H1 (cell line): ENCODE measurements around the gene NXNL2. TPM values are rescaled to one million over a fixed set of nuclear protein-coding genes. Genes with fewer than 3 reads are reported as not detected.

Source experiments
- CTCF ChIA-PET: fragments of 300-600 bp; sonication (Branson Sonifier 250); formaldehyde crosslinking; loops from one replicate; lab custom pipeline; 2021; ENCODE audit not compliant: partially characterized antibody; lab: Charles Lee
- POLR2A ChIA-PET: fragments of 300-600 bp; sonication (Branson Sonifier 250); formaldehyde crosslinking; loops from one replicate; lab custom pipeline; 2021; ENCODE audit warnings: inconsistent platforms; ENCODE audit not compliant: partially characterized antibody; lab: Charles Lee
- DNase-seq, 2 experiments: peaks; one replicate each; pipeline versions ENCODE4 v3.0.0 to v3.0.0-alpha.2; 2010 to 2022; ENCODE audit warnings: low spot score in 2 of 2, low read depth in 1 of 2, mixed read lengths in 1 of 2
- FAIRE-seq: peaks from 2 replicates; lab custom pipeline; 2011; peaks lifted over from hg19 to GRCh38; lab: Jason Lieb, UNC
- H2AFZ ChIP-seq: 2 replicates; pipeline ENCODE4 v1.8.1; 2012; ENCODE audit warnings: low read length, inconsistent platforms
- H2AK5ac ChIP-seq: 2 replicates; pipeline ENCODE4 v1.6.1; 2013; ENCODE audit warnings: low read depth, low read length
- H2BK120ac ChIP-seq: replicated peaks from 2 replicates; pipeline ENCODE3; 2013; ENCODE audit warnings: low read depth, low read length, inconsistent platforms
- H2BK12ac ChIP-seq: 2 replicates; pipeline ENCODE4 v1.6.1; 2013; ENCODE audit warnings: low read depth, low read length
- H2BK15ac ChIP-seq: 2 replicates; pipeline ENCODE4 v1.6.1; 2013; ENCODE audit warnings: low read length
- H2BK20ac ChIP-seq: 2 replicates; pipeline ENCODE4 v1.6.1; 2013; ENCODE audit warnings: low read length
- H2BK5ac ChIP-seq: 2 replicates; pipeline ENCODE4 v1.6.1; 2013; ENCODE audit warnings: low read depth, low read length
- H3K14ac ChIP-seq: 2 replicates; pipeline ENCODE4 v1.6.1; 2013; ENCODE audit warnings: inconsistent platforms; ENCODE audit not compliant: insufficient read length
- H3K18ac ChIP-seq: 2 replicates; pipeline ENCODE4 v1.6.1; 2013; ENCODE audit warnings: low read length; ENCODE audit errors: extremely low read depth
- H3K23ac ChIP-seq: 2 replicates; pipeline ENCODE4 v1.6.1; 2013; ENCODE audit warnings: inconsistent platforms; ENCODE audit not compliant: insufficient read length
- H3K23me2 ChIP-seq: 2 replicates; pipeline ENCODE4 v1.6.1; 2013; ENCODE audit warnings: low read depth, low read length
- H3K27ac ChIP-seq: 2 replicates; pipeline ENCODE4 v1.6.1; 2011; ENCODE audit warnings: low read depth, low read length, inconsistent platforms
- H3K27me3 ChIP-seq, 4 experiments: replicated peaks in 1 of 4; 1 replicate in 1 of 4; 2 replicates in 3 of 4; pipeline versions ENCODE4 v1.6.1 to v1.8.1; 2011 to 2013; ENCODE audit warnings: low read length in 3 of 4, mild to moderate bottlenecking in 3 of 4, inconsistent platforms in 2 of 4, mixed read lengths in 2 of 4, moderate library complexity in 1 of 4; ENCODE audit not compliant: control insufficient read depth in 3 of 4, insufficient read depth in 3 of 4; ENCODE audit errors: extremely low read depth in 1 of 4
- H3K36me3 ChIP-seq, 4 experiments: 2 replicates each; pipeline versions ENCODE4 v1.6.1 to v1.8.1; 2011 to 2013; ENCODE audit warnings: mild to moderate bottlenecking in 4 of 4, low read length in 3 of 4, moderate library complexity in 2 of 4, control low read depth in 1 of 4, inconsistent platforms in 1 of 4; ENCODE audit not compliant: insufficient read depth in 4 of 4, control insufficient read depth in 2 of 4
- H3K4ac ChIP-seq: replicated peaks from 2 replicates; pipeline ENCODE3; 2013; ENCODE audit warnings: low read length, low read depth, mixed read lengths, inconsistent platforms; ENCODE audit not compliant: insufficient read length
- H3K4me1 ChIP-seq, 4 experiments: replicated peaks in 1 of 4; 1 replicate in 1 of 4; 2 replicates in 3 of 4; pipeline versions ENCODE4 v1.6.1 to v1.8.1; 2011 to 2013; ENCODE audit warnings: low read length in 3 of 4, inconsistent platforms in 2 of 4, mixed read lengths in 1 of 4; ENCODE audit not compliant: insufficient read depth in 4 of 4, control insufficient read depth in 3 of 4
- H3K4me2 ChIP-seq, 2 experiments: 2 replicates each; pipeline versions ENCODE4 v1.6.1 to v1.8.1; 2011 to 2013; ENCODE audit warnings: low read depth in 2 of 2, low read length in 2 of 2, control low read depth in 1 of 2, inconsistent platforms in 1 of 2, mild to moderate bottlenecking in 1 of 2; ENCODE audit not compliant: insufficient read depth in 1 of 2
- H3K4me3 ChIP-seq, 4 experiments: fragments of 200-600, 300-600 bp in 1 of 4; sonication (generic), shearing (Covaris generic), sonication (Bioruptor Twin) in 1 of 4; 2 replicates each; pipeline versions ENCODE4 v1.5.1 to v1.8.1; 2011 to 2016; ENCODE audit warnings: low read length in 4 of 4, low read depth in 3 of 4, control low read depth in 2 of 4, inconsistent platforms in 2 of 4, mild to moderate bottlenecking in 2 of 4, mixed read lengths in 1 of 4, moderate library complexity in 1 of 4; ENCODE audit not compliant: insufficient read depth in 2 of 4; ENCODE audit errors: extremely low read depth in 1 of 4
- H3K56ac ChIP-seq: replicated peaks from 2 replicates; pipeline ENCODE3; 2013; ENCODE audit warnings: low read depth, mild to moderate bottlenecking, mixed read lengths, low read length, inconsistent platforms; ENCODE audit not compliant: insufficient read length
- H3K79me1 ChIP-seq: 2 replicates; pipeline ENCODE4 v1.6.1; 2013; ENCODE audit warnings: low read depth, low read length, control low read depth
- H3K79me2 ChIP-seq, 2 experiments: 2 replicates each; pipeline versions ENCODE4 v1.6.1 to v1.8.1; 2012 to 2013; ENCODE audit warnings: low read length in 2 of 2, mild to moderate bottlenecking in 2 of 2, inconsistent platforms in 1 of 2; ENCODE audit not compliant: insufficient read depth in 2 of 2, control insufficient read depth in 1 of 2
- H3K9ac ChIP-seq, 4 experiments: replicated peaks in 1 of 4; 1 replicate in 1 of 4; 2 replicates in 3 of 4; pipeline versions ENCODE4 v1.6.1 to v1.8.1; 2011 to 2013; ENCODE audit warnings: low read depth in 3 of 4, low read length in 3 of 4, control low read depth in 2 of 4, mild to moderate bottlenecking in 2 of 4, moderate library complexity in 2 of 4, inconsistent platforms in 1 of 4; ENCODE audit errors: extremely low read depth in 1 of 4
- H3K9me3 ChIP-seq, 2 experiments: 2 replicates each; pipeline versions ENCODE4 v1.6.1 to v1.8.1; 2012 to 2013; ENCODE audit warnings: mild to moderate bottlenecking in 2 of 2, moderate library complexity in 2 of 2, control low read depth in 1 of 2, inconsistent platforms in 1 of 2, low read depth in 1 of 2, low read length in 1 of 2, mixed read lengths in 1 of 2; ENCODE audit not compliant: insufficient read depth in 2 of 2
- H4K20me1 ChIP-seq, 2 experiments: replicated peaks in 1 of 2; 2 replicates each; pipeline versions ENCODE3 to v1.8.1; 2011 to 2013; ENCODE audit warnings: inconsistent platforms in 2 of 2, low read length in 2 of 2, mild to moderate bottlenecking in 1 of 2; ENCODE audit not compliant: insufficient read depth in 2 of 2, control insufficient read depth in 1 of 2
- H4K5ac ChIP-seq: 2 replicates; pipeline ENCODE4 v1.6.1; 2013; ENCODE audit warnings: low read length, low read depth, mixed read lengths, inconsistent platforms; ENCODE audit not compliant: insufficient read length
- H4K8ac ChIP-seq: 2 replicates; pipeline ENCODE4 v1.8.0; 2013; ENCODE audit warnings: mild to moderate bottlenecking, moderate library complexity, low read length, inconsistent platforms; ENCODE audit not compliant: insufficient read depth; ENCODE audit errors: extremely low read depth
- H4K91ac ChIP-seq: replicated peaks from 2 replicates; pipeline ENCODE3; 2013; ENCODE audit warnings: low read length, mixed read lengths, inconsistent platforms; ENCODE audit not compliant: insufficient read length
- CREB1 ChIP-seq: IDR thresholded peaks from 2 replicates; pipeline ENCODE4 v1.6.1; 2012; ENCODE audit warnings: inconsistent platforms
- GABPA ChIP-seq: IDR thresholded peaks from 2 replicates; pipeline ENCODE4 v1.6.1; 2011; ENCODE audit warnings: mild to moderate bottlenecking, low read length, moderate library complexity, borderline replicate concordance; ENCODE audit not compliant: insufficient read depth
- POLR2AphosphoS5 ChIP-seq: IDR thresholded peaks from 2 replicates; pipeline ENCODE4 v1.6.1; 2011; ENCODE audit warnings: low read depth, low read length
- RNF2 ChIP-seq: fragments of 200-900, 300-1000 bp; sonication (generic); IDR thresholded peaks from 2 replicates; pipeline ENCODE4 v1.7.1; 2016; ENCODE audit warnings: borderline replicate concordance, low read depth, mild to moderate bottlenecking, antibody characterized with exemption, low read length; ENCODE audit not compliant: poor library complexity, severe bottlenecking; ENCODE audit errors: missing control alignments
- TBP ChIP-seq: IDR thresholded peaks from 2 replicates; pipeline ENCODE4 v1.6.1; 2011; ENCODE audit warnings: low read depth, low read length, improper control_type of control experiment
- YY1 ChIP-seq: IDR thresholded peaks from 2 replicates; pipeline ENCODE4 v1.6.1; 2011; ENCODE audit warnings: low read depth, mild to moderate bottlenecking, low read length
- WGBS, 2 experiments: shearing (Covaris generic) in 1 of 2; methylation state at CpG; one replicate each; pipeline versions ENCODE4 v1.1.6 to v1.1.7; 2013 to 2015; ENCODE audit warnings: low lambda C conversion rate in 2 of 2, mixed read lengths in 2 of 2, inconsistent platforms in 1 of 2, low coverage in 1 of 2, missing lambda C conversion rate in 1 of 2; ENCODE audit not compliant: insufficient replicate concordance in 2 of 2, insufficient coverage in 1 of 2, insufficient read length in 1 of 2; ENCODE audit errors: extremely low coverage in 1 of 2, missing lambda C conversion rate in 1 of 2; 5-methylcytosine and 5-hydroxymethylcytosine counted together
- polyA plus RNA-seq, 7 experiments: library from polyadenylated mRNA; depleted of rRNA in 3 of 7; stranded (reverse) in 5 of 7; unstranded in 2 of 7; fragments of >200 nt in 5 of 7; fragments of 200-250 nt in 2 of 7; gene quantifications; 1 replicate in 5 of 7; 2 replicates in 1 of 7; 4 replicates in 1 of 7; pipeline versions ENCODE4 v1.2.1 to v1.2.3, GENCODE V29; 2011 to 2013; ENCODE audit warnings: missing spikeins in 2 of 7, mixed read lengths in 2 of 7
- total RNA-seq: library from RNA; stranded (reverse); fragmentation: NEBNext Ultra II Directional; extraction: Animal tissue kit (Norgen Biotek cat#: 25700); gene quantifications from 2 replicates; pipeline ENCODE4 v1.2.1, GENCODE V29; 2021
- TF ChIP-seq, protein P1 (sequence below): IDR thresholded peaks from 2 replicates; pipeline ENCODE4 v1.6.1; 2012; ENCODE audit warnings: inconsistent platforms

Gene NXNL2
- total and polyA plus RNA-seq, 2 of the 8 experiments (the other 6 are each of a cell fraction or from before 2014, with no cell fraction given) = 1.9 to 2.6 TPM

DNA sequence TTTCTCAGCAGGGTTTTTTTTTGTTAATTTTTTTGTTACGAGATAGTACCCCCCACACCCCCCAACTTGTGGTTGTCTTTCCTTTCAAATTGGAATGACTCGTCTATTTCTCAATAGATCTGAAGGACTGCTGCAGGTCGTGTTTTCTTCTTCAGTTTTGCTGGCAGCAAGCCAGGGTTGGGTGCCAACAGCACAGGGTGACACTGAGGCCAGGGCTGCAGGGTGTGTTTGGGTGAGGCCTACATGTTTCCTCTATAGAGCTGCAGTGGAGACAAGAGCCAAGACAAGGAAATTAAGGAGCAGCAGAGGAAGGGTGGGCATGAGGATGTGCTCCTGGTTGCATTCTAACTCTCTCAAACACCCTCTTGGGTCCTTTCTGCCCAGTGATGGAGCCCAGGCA is 52.2 kb downstream of the NXNL2 start:
- Histone ChIP-seq H3K79me1 (no peaks in the 10 kb centered on the region), H2BK15ac (no peak overlapping the region), H3K27ac (no peak overlapping the region), H3K23me2 (no peaks in the 10 kb centered on the region), H2BK120ac (no peak overlapping the region), H2BK12ac (no peak overlapping the region), H3K14ac (no peak overlapping the region), H3K79me2 (no peaks in the 10 kb centered on the region), H4K91ac (no peak overlapping the region), H3K56ac (no peak overlapping the region), H3K9ac (no peak overlapping the region), H3K18ac (no peak overlapping the region), H2BK5ac (no peak overlapping the region), H3K9me3 (no peaks in the 10 kb centered on the region), H4K5ac (no peak overlapping the region), H3K4ac (no peak overlapping the region), H3K23ac (no peak overlapping the region), H2BK20ac (no peak overlapping the region), H2AFZ (no peak overlapping the region), H2AK5ac (no peak overlapping the region), H3K36me3 (no peaks in the 10 kb centered on the region), H3K4me1 (0 out of 7 replicates have a peak, but pooled peaks cover 0 to 2% (median 0%) of the 10 kb centered on the region in 4 experiments), H4K20me1 (no peaks in the 10 kb centered on the region), H3K27me3 (no peaks in the 10 kb centered on the region; a peak in 1 of 7 replicates), H3K4me3 (no peak overlapping the region), H4K8ac (no peak overlapping the region), H3K4me2 (no peak overlapping the region)
- FAIRE-seq = no peak
- no peak for DNase-seq
- ChIA-PET POLR2A (no interaction called here), CTCF (interaction anchor here (0.6 kb wide), 1 partner anchor 67 kb away, joined by 3 read pairs; no protein-coding TSS in a partner anchor)
- 62% methylated on average over 3 of the region's 3 CpGs; no CpG with 5 or more reads in 1 of the 2 experiments for WGBS, 2 experiments
- no peak for TF ChIP-seq TBP
- TF ChIP-seq YY1 = no peak
- TF ChIP-seq, protein P1, sequence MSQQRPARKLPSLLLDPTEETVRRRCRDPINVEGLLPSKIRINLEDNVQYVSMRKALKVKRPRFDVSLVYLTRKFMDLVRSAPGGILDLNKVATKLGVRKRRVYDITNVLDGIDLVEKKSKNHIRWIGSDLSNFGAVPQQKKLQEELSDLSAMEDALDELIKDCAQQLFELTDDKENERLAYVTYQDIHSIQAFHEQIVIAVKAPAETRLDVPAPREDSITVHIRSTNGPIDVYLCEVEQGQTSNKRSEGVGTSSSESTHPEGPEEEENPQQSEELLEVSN = no peak
- TF ChIP-seq RNF2 = no peak
- TF ChIP-seq CREB1 = no peak
- no peak for TF ChIP-seq GABPA
- TF ChIP-seq POLR2AphosphoS5 = no peak
